Tibial nerve (tissue), 4 donors: ENCODE results near the gene RAB11FIP3.

ENCODE experiments used
- EP300 ChIP-seq, 2 donors: sonication (generic); formaldehyde crosslinking; IDR thresholded peaks; one replicate each; pipeline ENCODE4 v1.6.1; 2017; ENCODE audit warnings: antibody characterized with exemption in 2 of 2, mild to moderate bottlenecking in 1 of 2
- POLR2A ChIP-seq, 2 donors: fragments of 450-650 bp; IDR thresholded peaks; one replicate each; pipeline ENCODE4 v1.6.1; 2017; ENCODE audit warnings: antibody characterized with exemption in 2 of 2, mild to moderate bottlenecking in 2 of 2, moderate library complexity in 2 of 2
- TF ChIP-seq, protein P1 (sequence below), 5 experiments: fragments of 200-600 bp in 3 of 5; fragments of 450-650 bp in 2 of 5; sonication (generic) in 3 of 5; IDR thresholded peaks; one replicate each; pipeline ENCODE4 v1.5.1; 2016 to 2019; ENCODE audit warnings: antibody characterized with exemption in 5 of 5, mild to moderate bottlenecking in 3 of 5, moderate library complexity in 2 of 5

DNA sequence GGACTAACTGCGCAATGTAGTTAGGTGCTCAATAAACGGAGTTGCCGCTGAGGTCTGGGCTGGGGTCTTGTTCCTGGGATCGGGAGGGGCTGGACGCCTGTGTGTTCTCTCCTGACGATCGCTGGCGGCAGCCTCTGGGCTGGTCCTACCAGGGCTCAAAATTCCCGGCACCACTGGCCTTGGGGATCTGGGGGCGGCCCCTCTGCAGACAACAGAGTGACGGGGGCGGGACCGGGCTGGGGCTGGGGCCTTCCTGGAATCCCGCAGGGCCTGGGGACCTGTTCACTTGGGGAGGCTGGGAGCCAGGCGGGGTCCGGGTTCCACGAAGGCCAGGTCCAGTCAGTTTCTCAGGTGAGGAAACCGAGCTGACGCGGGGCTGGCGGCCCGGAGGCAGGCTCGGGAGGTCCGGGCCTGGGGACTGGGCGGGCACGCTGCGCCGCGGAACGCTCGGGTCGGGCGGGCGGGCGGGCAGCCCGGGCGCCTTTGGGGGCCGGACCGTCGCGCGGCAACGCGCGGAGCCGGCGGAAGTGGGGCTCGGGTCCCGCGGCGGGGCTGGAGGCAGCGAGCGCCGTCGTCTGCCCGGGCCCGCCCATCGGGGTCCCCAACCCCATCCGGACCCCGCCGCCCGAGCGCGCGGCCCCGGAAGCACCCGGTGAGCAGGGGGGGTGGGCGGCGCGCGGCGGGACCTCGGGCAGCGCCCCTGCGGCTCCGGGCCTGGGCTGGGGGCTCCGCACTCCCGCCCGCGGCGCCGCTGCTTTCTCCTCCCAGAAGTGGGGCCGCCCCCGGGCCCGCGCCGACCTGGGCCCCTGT is 144.2 kb downstream of the RAB11FIP3 start, which contains the start of gene PIGQ:
- TF ChIP-seq EP300 (IDR thresholded peaks at IDR 0.05), result no peak
- TF ChIP-seq, protein P1, sequence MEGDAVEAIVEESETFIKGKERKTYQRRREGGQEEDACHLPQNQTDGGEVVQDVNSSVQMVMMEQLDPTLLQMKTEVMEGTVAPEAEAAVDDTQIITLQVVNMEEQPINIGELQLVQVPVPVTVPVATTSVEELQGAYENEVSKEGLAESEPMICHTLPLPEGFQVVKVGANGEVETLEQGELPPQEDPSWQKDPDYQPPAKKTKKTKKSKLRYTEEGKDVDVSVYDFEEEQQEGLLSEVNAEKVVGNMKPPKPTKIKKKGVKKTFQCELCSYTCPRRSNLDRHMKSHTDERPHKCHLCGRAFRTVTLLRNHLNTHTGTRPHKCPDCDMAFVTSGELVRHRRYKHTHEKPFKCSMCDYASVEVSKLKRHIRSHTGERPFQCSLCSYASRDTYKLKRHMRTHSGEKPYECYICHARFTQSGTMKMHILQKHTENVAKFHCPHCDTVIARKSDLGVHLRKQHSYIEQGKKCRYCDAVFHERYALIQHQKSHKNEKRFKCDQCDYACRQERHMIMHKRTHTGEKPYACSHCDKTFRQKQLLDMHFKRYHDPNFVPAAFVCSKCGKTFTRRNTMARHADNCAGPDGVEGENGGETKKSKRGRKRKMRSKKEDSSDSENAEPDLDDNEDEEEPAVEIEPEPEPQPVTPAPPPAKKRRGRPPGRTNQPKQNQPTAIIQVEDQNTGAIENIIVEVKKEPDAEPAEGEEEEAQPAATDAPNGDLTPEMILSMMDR (IDR thresholded peaks at IDR 0.05), result no peak
- no peak for TF ChIP-seq POLR2A (IDR thresholded peaks at IDR 0.05)
